HG03103 (cell line): ENCODE results near the gene CARS2.

ENCODE experiments used
- ATAC-seq: cut with Tn5 transposase; IDR thresholded peaks from one replicate; pipeline ENCODE4 v1.9.1; 2021; ENCODE audit warnings: low read depth; ENCODE audit not compliant: unreplicated experiment

The CARS2 gene

GRCh38 chr13:110593430-110594130 lies 112.3 kb downstream of the CARS2 start:
- peak; percentile 95 for ATAC-seq

GRCh38 chr13:110592665-110593064 lies 113.3 kb downstream of the CARS2 start:
- ATAC-seq: no peak
